ENCODE data around the gene ZFYVE27. TPM values are rescaled to one million over a fixed set of nuclear protein-coding genes. Genes with fewer than 3 reads are reported as not detected.

ZFYVE27 gene
- total RNA-seq, 4 donors from 2014 or later, result 61.1 to 121 (median 89.3) TPM

GRCh38 chr10:97763947-97764346, 27.0 kb downstream of the ZFYVE27 start:
- no peaks in the 10 kb centered on the region for H3K9me3 ChIP-seq
- no peaks in the 10 kb centered on the region for H3K27me3 ChIP-seq
- no peak for DNase-seq
- H3K36me3 ChIP-seq, result peaks cover 0 to 26% (median 0%) of the 10 kb centered on the region in 3 donors
- no peak overlapping the region for H3K4me3 ChIP-seq
- no peaks in the 10 kb centered on the region for H3K4me1 ChIP-seq
- H3K27ac ChIP-seq, result no peak overlapping the region
- TF ChIP-seq CTCF (IDR thresholded peaks at IDR 0.05), result no peak
- TF ChIP-seq POLR2A (IDR thresholded peaks at IDR 0.05), result no peak

- no peaks in the 10 kb centered on the region for H3K9me3 ChIP-seq
- H3K36me3 ChIP-seq, result peaks cover 0 to 21% (median 0%) of the 10 kb centered on the region in 3 donors
- H3K4me3 ChIP-seq, result no peak overlapping the region
- no peaks in the 10 kb centered on the region for H3K4me1 ChIP-seq
- TF ChIP-seq POLR2A (IDR thresholded peaks at IDR 0.05) (no peak), CTCF (IDR thresholded peaks at IDR 0.05) (no peak)
- H3K27ac ChIP-seq, result no peak overlapping the region
- H3K27me3 ChIP-seq, result no peaks in the 10 kb centered on the region
- DNase-seq, result peak in 2 of 3 donors; percentile 26 to 42
Measured at GRCh38 chr10:97764519-97764931, 27.6 kb downstream of the ZFYVE27 start.

GRCh38 chr10:97765201-97765600, 28.3 kb downstream of the ZFYVE27 start:
- H3K9me3 ChIP-seq, result no peaks in the 10 kb centered on the region
- H3K36me3 ChIP-seq, result peaks cover 0 to 14% (median 0%) of the 10 kb centered on the region in 3 donors
- DNase-seq, result peak in 2 of 3 donors; percentile 25 to 54
- H3K4me1 ChIP-seq, result no peaks in the 10 kb centered on the region
- TF ChIP-seq POLR2A (IDR thresholded peaks at IDR 0.05) (no peak), CTCF (IDR thresholded peaks at IDR 0.05) (no peak)
- H3K27ac ChIP-seq, result no peak overlapping the region
- no peaks in the 10 kb centered on the region for H3K27me3 ChIP-seq
- no peak overlapping the region for H3K4me3 ChIP-seq

GRCh38 chr10:97766106-97766810, 29.3 kb downstream of the ZFYVE27 start:
- no peak overlapping the region for H3K27ac ChIP-seq

More at GRCh38 chr10:97766106-97766810, 29.3 kb downstream of the ZFYVE27 start:
- Histone ChIP-seq H3K9me3 (no peaks in the 10 kb centered on the region), H3K27me3 (no peaks in the 10 kb centered on the region), H3K4me3 (no peak overlapping the region), H3K4me1 (no peaks in the 10 kb centered on the region), H3K36me3 (peaks cover 0 to 3% (median 0%) of the 10 kb centered on the region in 3 donors)
- peak in 1 of 3 donors; percentile 48 for DNase-seq
- TF ChIP-seq CTCF (IDR thresholded peaks at IDR 0.05) (no peak), POLR2A (IDR thresholded peaks at IDR 0.05) (no peak)

All from Peyer's patch (tissue), 4 donors.